SK-N-MC (cell line): Measurements from ENCODE around the gene SULF2.
"Not testable (repeated sequence)": the region's sequence is repeated elsewhere in the genome, so short reads cannot be mapped to it uniquely, and the experiment has no call there.

ENCODE experiments used
- DNase-seq: peaks from one replicate; pipeline ENCODE4 v3.0.0-alpha.2; 2011; ENCODE audit warnings: low read depth, low spot score
- H3K27ac ChIP-seq: fragments of 200-600 bp; sonication (generic); 2 replicates; pipeline ENCODE4 v1.5.1; 2016; ENCODE audit warnings: mixed run types
- H3K36me3 ChIP-seq: fragments of 200-600 bp; sonication (generic); 2 replicates; pipeline ENCODE4 v1.6.1; 2017; ENCODE audit warnings: antibody characterized with exemption, low read length, mixed read lengths; ENCODE audit not compliant: insufficient read depth
- H3K4me3 ChIP-seq: fragments of 200-600 bp; sonication (generic); 2 replicates; pipeline ENCODE4 v1.5.1; 2016
- H3K9ac ChIP-seq: fragments of 200-600 bp; sonication (generic); 2 replicates; pipeline ENCODE4 v1.8.0; 2017; ENCODE audit warnings: mixed run types, mixed read lengths; ENCODE audit not compliant: insufficient read length
- H3K9me3 ChIP-seq: fragments of 200-600 bp; sonication (generic); 2 replicates; pipeline ENCODE4 v1.6.1; 2017; ENCODE audit warnings: low read depth, mild to moderate bottlenecking, antibody characterized with exemption, low read length, moderate library complexity, mixed read lengths
- EZH2 ChIP-seq: fragments of 200-600 bp; sonication (generic); IDR thresholded peaks from one replicate; pipeline ENCODE4 v1.6.1; 2017; ENCODE audit warnings: antibody characterized with exemption
- FOXP2 ChIP-seq: optimal IDR thresholded peaks from 2 replicates; pipeline ENCODE3; 2011; ENCODE audit warnings: mild to moderate bottlenecking, moderate library complexity; ENCODE audit not compliant: insufficient read depth; ENCODE audit errors: extremely low read length, control extremely low read depth
- POLR2AphosphoS5 ChIP-seq: IDR thresholded peaks from 2 replicates; pipeline ENCODE4 v1.6.1; 2012; ENCODE audit warnings: mild to moderate bottlenecking, low read depth, low read length, borderline replicate concordance

SULF2 gene

GRCh38 chr20:47785311-47785853, at the start of gene SULF2:
TSS of gene SULF2 (minus strand) at chr20:47785481. CDS start at chr20:47757363, 28,118 bp downstream.
- no peak for DNase-seq
- no peak for TF ChIP-seq FOXP2
- Histone ChIP-seq H3K27ac (no peak within 1 kb of the TSS), H3K9ac (no peak within 1 kb of the TSS), H3K36me3 (no peaks in the 10 kb centered on the region), H3K9me3 (no peaks in the 10 kb centered on the region), H3K4me3 (peak within 1 kb of the TSS; percentile 79)

DNA sequence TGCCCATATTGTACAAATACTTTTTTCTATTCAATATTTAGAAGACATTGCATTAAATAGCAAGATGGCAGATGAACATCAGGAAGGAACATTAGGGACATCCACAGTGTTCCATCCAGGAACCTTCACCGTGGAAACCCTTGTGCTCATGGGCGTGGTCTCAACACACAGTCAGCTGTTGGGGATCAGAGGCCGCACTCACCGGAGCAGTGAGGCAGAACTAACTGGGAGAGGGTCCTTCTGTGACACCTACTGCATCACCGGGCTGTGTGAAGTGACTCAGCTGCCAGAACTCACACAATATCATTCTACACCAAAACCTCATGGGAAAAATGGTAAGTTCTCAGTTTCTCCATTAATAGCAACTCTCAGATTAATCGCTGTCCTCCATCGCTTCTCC, 46.4 kb upstream of the SULF2 start:
- not testable (repeated sequence) for H3K36me3 ChIP-seq, H3K4me3 ChIP-seq, H3K27ac ChIP-seq, DNase-seq, H3K9me3 ChIP-seq, H3K9ac ChIP-seq

DNA sequence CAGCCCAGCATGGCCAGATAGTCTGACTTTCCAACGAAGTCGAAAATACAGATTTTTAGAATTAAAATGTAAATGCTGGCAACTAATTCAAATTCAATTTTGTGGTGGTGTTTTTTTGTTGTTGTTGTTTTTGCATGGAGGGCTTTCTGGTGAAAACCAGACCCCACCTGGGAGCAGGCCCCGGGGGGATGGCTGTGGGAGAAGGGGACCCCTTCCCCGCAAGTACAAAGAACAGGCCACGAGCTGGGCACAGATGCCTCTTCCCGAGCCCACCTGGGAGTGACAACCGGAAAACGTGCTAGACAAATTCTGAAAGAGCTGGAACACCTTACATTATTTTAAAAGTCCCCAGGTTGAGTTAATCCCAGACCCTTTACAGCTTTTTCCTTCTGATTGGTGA, 41.4 kb upstream of the SULF2 start:
- not testable (repeated sequence) for H3K9ac ChIP-seq

DNA sequence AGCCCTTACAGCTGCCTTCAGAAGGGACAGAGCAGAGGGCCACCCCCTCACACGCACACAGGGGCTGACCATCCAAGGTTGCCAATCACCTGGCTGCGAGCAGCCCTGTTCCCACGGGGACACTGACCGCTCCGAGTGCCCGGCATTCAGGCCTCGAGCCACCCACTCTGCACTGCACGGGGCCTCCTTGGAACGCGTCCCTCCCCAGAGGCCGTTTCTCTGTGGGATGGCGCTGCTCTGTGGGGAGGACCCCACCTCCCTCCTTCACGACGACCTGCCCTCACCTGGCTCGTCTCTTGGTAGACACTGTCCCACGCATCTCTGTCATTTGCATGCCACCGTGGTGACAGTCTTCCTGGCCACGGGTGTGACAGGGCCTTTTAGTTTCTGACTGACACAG, 40.7 kb upstream of the SULF2 start:
- not testable (repeated sequence) for H3K9ac ChIP-seq, DNase-seq, H3K27ac ChIP-seq, H3K36me3 ChIP-seq, H3K9me3 ChIP-seq, H3K4me3 ChIP-seq

More for the DNA sequence above, 41.4 kb upstream of the SULF2 start:
- H3K9me3 ChIP-seq, DNase-seq, H3K36me3 ChIP-seq, H3K4me3 ChIP-seq, H3K27ac ChIP-seq: not testable (repeated sequence)

- no peaks in the 10 kb centered on the region for H3K36me3 ChIP-seq
- H3K9me3 ChIP-seq = no peaks in the 10 kb centered on the region
- no peak overlapping the region for H3K9ac ChIP-seq
- H3K4me3 ChIP-seq = no peak overlapping the region
- DNase-seq = no peak
- no peak for TF ChIP-seq FOXP2
- no peak for TF ChIP-seq EZH2
- H3K27ac ChIP-seq = no peak overlapping the region
Observed at GRCh38 chr20:47825011-47825762, 39.9 kb upstream of the SULF2 start.

GRCh38 chr20:47823941-47824340, 38.7 kb upstream of the SULF2 start:
- DNase-seq, H3K27ac ChIP-seq, H3K9me3 ChIP-seq, H3K9ac ChIP-seq, H3K36me3 ChIP-seq, H3K4me3 ChIP-seq: not testable (repeated sequence)

GRCh38 chr20:47821481-47822100, 36.3 kb upstream of the SULF2 start:
- H3K4me3 ChIP-seq = no peak overlapping the region
- no peaks in the 10 kb centered on the region for H3K36me3 ChIP-seq
- DNase-seq = no peak
- no peak overlapping the region for H3K9ac ChIP-seq
- no peaks in the 10 kb centered on the region for H3K9me3 ChIP-seq
- H3K27ac ChIP-seq = no peak overlapping the region
- TF ChIP-seq FOXP2 (no peak), EZH2 (no peak), POLR2AphosphoS5 (no peak)

DNA sequence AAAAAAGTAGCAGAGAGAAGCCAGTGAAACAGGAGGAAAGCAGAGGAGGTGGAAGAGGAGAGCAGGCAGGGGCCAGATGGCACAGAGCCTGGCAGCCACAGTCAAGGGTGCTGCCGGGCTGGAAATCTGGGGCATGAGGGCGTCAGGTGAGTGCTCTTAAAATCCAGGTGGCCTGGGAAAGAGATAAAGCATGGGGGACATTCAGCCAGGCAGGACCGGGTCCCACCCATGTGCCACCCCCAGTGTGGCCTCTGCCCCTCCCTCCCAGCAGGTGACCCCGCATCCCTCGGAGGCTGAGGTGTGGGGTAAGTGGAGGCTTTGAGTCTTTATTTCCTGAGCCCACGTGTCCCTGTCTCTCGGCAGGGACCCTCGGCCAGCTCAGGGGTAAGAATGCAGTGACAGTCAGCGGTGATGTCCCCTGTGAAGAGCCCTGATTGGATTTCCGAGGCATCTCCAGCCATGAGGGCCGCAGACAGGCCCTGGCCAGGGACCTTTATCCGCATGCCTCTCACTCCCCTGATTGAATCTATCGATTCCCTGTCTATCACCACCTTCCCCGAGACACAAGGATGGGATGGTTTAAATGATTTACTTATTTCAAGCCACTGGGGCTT, 33.8 kb upstream of the SULF2 start:
- no peak for DNase-seq
- TF ChIP-seq FOXP2 (no peak), EZH2 (no peak), POLR2AphosphoS5 (no peak)
- H3K9me3 ChIP-seq = no peaks in the 10 kb centered on the region
- H3K36me3 ChIP-seq = no peaks in the 10 kb centered on the region
- no peak overlapping the region for H3K27ac ChIP-seq
- no peak overlapping the region for H3K4me3 ChIP-seq
- H3K9ac ChIP-seq = no peak overlapping the region

- DNase-seq = no peak
- Histone ChIP-seq H3K4me3 (no peak overlapping the region), H3K36me3 (no peaks in the 10 kb centered on the region), H3K27ac (no peak overlapping the region), H3K9me3 (no peaks in the 10 kb centered on the region), H3K9ac (no peak overlapping the region)
- TF ChIP-seq FOXP2 = no peak
- TF ChIP-seq POLR2AphosphoS5 = no peak
- no peak for TF ChIP-seq EZH2
Observed at GRCh38 chr20:47818466-47818865, 33.2 kb upstream of the SULF2 start.
